Erythroblast (primary cell): ENCODE results near the gene METRNL.

Experiments
- GATA1 ChIP-seq: IDR thresholded peaks from 2 replicates; pipeline ENCODE4 v1.6.1; 2011; ENCODE audit warnings: low read depth, mild to moderate bottlenecking, control low read depth, low read length, moderate library complexity
- POLR2A ChIP-seq: IDR thresholded peaks from 2 replicates; pipeline ENCODE4 v1.6.1; 2011; ENCODE audit warnings: mild to moderate bottlenecking, low read length

DNA sequence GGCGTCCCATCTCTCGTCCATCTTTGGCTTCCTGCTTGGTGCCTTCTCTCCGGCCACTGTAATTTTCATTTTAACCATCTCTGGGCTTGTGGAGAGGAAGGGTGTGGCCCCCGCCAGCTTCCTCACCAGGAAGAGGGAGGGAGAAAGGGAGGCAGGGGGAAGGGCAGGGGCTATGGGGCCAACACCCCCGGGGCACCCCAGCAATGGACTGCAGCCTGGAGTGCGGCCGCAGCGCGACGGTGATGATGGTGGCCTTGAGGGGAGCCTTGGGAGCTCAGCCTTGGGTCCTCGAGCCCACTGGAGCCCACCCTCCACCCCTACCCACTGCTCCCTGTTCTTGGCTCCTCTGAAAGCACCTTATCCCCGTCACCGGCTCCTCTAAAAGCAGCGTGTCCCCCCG, 9.5 kb downstream of the METRNL start:
- TF ChIP-seq POLR2A (no peak), GATA1 (no peak)
